Stimulated activated CD4-positive, alpha-beta T cell treated with anti-CD3 and anti-CD28 coated beads, Interleukin-4, amount 100 ng/mL, for 4 hours (primary cell): Measurements from ENCODE around the gene CHP2.
"Not testable (repeated sequence)": the region's sequence is repeated elsewhere in the genome, so short reads cannot be mapped to it uniquely, and the experiment has no call there.

Experiments
- DNase-seq, 2 experiments: peaks; one replicate each; pipeline ENCODE4 v3.0.0-alpha.2; 2020

CHP2 gene

DNA sequence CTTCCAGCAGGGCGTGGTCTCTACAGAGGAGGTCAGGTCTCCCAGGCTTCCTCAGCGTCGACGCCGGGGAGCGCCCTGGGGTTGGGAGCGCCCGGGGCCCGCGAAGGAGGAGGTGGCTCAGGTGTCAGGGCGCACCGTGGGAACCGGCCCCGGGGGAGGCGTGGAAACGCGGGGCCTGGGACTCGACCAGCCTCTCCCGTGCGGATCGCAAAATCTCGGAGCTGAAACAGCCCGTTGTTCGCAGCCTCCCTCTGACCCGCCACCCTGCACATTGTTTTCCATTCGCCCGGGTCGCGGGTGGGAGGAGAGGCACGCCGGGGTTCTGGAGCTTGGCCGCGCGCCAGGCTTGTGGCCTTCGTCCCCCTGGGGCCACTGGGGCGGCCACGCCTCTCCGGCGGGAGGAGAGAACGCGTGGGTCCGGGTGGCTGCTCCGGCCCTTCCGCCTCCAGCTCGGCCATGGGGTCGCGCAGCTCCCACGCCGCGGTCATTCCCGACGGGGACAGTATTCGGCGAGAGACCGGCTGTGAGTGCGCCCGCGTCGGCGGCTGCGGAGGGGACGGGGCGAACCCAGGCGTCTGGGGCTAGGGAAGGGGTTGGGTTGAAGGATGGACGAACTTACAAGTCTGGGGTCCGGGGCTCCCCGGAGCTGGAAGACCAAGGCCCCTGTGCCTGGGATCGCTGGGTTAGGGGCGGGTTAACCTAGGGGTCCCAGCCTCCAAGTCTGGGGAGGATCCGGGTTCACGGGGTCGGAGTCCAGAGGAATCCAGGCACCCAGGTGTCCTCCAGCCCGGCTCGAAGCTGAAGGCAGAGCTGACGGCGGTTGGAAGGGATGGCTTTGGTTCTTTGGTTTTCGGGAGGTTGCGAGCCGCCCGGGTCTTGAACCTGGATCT lies at the start of gene CHP2:
TSS of gene CHP2 (plus strand) at position 433 of the 890 bp plus-strand sequence. CDS start at position 457, 24 bp downstream.
- DNase-seq = no peak

DNA sequence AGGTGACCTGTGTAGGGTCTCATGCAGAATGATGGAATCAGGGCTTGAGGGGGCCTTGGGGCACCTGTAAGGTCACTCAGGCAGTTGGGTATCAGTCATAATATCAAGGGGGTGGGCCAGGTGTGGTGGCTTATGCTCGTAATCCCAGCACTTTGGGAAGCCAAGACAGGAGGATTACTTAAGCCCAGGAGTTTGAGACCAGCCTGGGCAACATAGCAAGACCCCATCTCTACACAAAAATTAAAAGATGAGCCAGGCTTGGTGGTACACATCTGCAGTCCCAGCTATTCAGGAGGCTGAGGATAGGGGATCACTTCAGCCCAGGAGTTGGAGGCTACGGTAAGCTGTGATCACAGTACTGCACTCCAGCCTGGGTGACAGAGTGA lies 49.3 kb upstream of the CHP2 start:
- DNase-seq = no peak

DNA sequence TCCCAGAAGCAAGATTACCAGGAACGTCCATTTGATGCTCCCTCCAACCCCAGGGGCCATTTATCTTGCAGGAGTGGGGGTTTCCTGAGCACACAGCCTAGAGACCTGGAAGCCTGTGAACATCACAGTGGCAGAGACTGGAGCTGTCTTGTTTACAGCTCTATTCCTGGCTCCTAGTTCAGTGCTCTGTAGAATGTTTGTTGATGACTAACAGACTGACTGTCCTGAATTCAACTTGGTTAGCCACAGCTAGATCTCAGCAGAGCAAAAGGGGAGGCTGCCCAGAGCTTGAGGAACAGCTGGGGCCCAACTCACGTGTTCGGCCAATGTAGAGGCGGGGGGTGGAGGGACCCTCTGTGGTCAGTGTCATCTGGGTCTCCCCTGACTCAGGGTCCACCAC lies 48.4 kb upstream of the CHP2 start:
- DNase-seq = no peak

DNA sequence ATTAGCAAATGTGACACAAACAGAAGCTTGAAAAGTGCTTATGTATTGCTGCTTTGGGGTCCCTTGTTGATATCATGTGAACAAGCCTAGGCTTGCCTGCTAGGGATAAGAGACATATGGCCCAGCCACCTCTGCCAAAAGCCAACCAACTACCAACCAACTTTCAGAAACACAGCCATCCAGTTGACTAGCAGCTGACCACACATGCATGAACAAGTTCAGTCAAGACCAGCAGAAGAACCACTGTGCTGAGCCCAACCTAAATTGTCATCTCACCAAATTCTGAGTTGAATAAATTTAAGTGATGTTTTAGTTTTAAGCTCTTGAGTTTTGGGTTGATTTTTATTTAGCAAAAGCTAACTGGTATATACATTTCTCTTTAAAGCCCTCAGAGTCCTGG lies 45.3 kb upstream of the CHP2 start:
- no peak for DNase-seq

DNA sequence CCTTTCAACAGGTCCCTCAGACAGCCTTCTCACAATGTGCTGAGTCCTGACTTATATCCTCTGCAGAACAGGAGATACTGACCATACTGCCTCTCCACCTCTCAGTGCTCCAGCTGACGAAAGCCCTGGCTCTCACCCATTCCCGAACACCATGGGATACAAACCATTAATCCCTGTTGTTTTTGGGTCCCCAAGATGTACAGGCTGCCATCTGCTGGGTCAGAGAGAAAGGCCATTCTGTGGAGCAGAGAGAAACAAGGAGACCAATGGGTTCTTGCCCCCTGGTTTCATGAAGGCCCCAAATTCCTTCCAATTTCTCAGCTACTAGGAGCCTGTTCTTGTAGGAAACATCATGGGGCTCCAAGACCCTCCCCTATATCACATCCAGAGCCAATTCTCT lies 44.8 kb upstream of the CHP2 start:
- no peak for DNase-seq

DNA sequence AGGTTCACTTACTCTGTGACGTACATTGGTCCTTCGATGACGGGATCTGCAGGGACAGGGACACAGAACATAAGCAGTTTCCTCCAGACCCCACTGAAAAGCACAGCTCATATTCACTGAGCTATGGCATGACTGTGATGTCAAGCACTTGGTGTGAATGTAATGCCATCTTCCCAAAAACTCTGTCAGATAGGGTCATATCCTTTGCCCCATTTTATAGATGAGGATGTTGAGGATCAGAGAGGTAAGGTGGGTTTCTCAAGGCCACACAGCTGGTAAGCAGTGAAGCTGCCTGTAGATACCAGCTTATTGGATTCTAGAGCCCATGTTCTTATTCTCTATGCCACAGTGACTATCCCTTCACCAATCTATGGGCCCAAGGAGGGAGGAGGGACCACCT lies 44.3 kb upstream of the CHP2 start:
- DNase-seq = no peak

DNA sequence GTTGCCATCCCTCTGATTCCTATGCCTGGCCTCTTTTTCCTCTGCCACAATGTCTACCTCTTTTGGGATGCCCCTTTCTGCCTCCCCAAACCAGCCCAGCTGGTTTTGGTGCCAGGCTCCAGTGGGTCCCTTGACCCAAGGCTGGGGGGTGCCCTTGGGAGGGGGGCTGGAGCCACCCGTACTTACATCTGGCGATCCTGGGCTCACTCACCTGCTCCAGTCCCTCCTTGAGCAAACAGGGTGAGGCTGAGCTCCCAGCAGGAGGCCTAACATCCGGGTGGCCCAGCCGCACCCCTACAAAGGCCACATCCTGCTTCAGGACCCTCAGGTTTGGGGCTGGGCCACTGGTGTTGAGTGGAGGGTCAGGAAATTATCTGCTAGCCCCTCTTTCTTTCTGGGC lies 43.0 kb upstream of the CHP2 start:
- no peak for DNase-seq

DNA sequence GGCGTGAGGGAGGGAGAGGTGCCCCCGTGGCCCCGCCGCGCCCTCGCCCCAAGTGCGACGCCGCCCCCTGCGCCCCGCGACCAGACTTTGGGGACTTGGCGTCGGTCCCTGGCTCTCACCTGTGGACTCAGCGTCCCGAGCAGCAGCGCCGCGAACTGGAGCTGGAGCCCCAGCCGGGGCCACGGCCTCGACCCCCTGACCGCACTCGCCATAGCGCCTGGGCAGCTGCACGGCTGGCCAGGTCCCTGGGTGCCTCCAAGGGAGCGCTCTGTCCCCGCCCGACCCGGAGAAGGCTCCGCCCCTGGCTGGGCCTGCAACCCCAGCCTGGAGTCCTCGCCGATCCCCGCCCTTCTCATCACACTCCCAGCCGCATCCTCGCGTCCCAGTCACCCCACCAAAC lies 41.9 kb upstream of the CHP2 start, which contains the start of gene ERN2:
TSS of gene ERN2 (minus strand) at position 247 of the 400 bp plus-strand sequence. CDS start at position 212, 35 bp downstream.
- no peak for DNase-seq

DNA sequence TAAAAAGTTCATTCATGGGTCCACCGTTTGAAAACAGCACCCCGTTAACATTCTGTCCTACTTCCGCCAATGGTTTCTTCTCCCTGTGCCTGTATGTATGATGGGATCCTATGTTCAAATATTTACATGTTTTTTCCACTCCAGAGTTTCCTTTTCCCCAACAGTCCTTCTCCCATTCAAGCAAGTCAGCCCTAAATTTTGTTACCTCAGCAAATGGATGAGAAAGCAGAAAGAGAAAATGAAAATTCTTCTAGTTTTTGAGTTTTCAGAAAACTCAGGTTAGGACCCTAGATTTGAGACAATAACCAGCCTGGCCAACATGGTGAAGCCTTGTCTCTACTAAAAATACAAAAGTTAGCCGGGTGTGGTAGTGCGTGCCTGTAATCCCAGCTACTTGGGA lies 38.3 kb upstream of the CHP2 start:
- no peak for DNase-seq

DNA sequence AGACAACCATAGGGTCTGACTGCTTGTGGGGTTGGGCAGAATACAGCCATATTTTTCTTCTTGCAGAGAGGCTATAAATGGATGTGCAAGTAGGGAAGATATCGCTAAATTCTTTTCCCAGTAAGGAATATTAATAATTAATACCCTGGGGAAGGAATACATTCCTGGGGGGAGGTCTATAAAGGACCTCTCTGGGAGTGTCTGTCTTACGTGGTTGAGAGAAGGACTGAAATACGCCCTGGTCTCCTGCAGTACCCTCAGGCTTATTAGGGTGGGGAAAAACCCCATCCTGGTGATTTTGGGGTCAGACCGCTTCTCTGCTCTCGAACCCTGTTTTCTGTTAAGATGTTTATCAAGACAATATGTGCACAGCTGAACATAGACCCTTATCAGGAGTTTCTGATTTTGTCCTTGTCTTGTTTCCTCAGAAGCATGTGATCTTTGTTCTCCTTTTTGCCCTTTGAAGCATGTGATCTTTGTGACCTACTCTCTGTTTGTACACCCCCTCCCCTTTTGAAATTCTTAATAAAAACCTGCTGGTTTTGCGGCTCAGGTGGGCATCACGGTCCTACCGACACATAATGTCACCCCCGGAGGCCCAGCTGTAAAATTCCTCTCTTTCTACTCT lies 32.1 kb upstream of the CHP2 start:
- not testable (repeated sequence) for DNase-seq

DNA sequence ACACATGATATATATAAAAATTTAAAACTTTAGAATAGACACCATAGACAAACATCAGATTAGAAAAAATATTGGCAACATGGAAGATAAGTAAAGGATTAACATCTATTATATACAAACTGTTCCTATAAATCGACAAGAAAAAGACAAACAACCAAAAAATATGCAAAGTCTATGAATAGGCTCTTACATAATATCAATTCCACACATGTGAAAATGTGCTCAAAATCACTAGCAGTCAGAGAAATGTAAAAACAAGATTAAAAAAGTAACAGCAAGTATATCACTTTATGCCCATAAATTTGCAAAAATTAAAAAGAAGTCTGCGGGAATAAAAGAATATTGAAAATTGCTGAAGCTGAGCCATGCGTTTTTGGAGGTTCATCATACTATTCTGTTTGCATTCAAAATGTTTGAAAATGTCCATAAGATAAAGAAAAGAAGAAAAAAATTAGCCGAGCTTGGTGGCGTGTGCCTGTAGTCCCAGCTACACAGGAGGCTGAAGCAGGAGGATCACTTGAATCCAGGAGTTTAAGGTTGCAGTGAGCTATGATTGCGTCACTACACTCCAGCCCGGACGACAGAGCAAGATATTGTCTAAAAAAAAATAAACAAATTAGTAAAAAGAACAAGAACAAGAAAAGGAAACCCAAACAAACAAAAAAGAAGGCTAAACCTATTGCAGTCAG lies 30.6 kb upstream of the CHP2 start:
- no peak for DNase-seq

DNA sequence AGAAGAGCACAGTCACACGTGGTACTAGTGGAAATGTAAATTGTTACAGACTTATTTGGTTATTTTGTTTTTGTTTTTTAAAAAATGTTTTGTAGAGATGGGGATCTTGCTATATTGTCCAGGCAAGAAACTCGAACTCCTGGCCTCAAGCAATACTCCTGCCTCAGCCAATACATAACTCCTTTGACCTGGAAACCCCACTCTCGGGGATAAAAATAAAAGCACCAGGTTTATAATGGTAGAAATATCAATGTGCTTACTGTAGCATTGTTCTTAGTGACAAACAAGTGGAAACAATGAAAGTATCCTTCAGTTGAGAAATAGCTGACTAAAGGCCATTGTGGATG lies 30.1 kb upstream of the CHP2 start:
- DNase-seq = no peak

DNA sequence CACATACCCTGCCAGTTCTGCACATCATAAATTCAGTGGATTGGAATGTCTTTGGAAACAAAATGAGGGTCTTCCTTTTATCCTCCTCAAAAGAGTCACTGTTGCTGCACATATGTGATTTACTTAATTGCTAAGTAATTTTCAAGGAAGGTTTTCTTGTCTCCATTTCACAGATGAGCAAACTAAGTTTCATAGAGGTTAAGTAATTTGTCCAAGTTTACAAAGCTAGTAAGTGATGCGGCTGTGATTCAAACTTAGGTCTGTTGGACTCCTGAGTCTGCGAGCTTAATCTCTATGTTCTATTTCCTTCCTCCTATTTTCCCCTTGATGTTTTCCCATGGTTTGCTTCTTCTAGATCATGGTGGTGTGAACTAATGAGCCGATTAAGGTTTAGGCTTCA lies 28.1 kb upstream of the CHP2 start:
- no peak for DNase-seq

DNA sequence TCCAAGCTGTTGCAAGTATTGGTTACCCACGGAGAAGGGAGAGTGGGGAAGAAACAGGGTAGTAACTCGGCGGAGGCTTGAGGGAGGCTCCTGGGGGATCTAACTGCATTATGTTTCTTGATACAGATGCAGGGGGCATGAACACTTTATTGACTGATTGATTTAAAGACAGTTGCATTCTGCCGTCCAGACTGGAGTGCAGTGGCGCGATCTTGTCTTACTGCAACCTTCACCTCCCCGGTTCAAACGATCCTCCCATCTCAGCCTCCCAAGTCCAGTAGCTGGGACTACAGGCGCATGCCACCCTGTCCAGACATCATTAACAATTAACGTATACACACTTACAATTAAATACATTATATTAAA lies 26.7 kb upstream of the CHP2 start:
- no peak for DNase-seq

DNA sequence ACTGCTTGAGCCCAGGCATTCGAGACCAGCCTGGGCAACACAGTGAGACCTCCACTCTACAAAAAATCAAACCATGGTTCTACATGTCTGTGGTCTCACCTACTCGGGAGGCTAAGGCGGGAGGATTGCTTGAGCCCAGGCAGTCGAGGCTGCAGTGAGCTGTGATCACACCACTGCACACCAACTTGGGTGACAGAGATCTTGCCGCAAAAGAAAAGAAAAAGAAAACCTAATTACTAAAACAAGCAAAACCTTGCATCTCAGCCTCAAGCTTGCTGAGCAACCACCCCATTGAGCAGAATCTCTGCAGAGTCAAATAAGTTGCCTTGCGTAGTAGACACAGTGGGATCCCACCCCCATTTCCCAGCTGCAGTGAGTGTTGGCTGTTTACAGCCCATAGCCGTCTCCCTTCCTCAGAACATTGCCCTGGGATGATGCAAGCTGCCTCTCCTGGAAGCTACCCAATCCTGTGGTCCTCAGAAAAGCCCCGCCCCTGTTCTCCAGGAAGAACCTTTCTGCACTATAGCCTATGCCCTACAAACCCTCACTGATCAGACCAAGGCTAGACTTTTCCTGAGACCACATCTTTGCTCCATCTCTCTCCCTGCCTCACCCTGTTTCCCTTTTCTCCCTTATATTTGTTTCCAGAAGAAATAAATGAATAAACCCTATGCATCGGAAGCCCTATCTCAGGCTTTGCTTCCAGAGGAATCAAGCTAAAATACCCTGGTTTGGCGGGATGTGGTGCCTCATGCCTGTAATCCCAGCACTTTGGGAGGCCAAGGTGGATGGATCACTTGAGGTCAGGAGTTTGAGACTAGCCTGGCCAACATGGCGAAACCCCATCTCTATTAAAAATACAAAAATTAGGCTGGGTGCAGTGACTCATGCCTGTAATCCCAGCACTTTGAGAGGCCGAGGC lies 25.1 kb upstream of the CHP2 start:
- DNase-seq = no peak

DNA sequence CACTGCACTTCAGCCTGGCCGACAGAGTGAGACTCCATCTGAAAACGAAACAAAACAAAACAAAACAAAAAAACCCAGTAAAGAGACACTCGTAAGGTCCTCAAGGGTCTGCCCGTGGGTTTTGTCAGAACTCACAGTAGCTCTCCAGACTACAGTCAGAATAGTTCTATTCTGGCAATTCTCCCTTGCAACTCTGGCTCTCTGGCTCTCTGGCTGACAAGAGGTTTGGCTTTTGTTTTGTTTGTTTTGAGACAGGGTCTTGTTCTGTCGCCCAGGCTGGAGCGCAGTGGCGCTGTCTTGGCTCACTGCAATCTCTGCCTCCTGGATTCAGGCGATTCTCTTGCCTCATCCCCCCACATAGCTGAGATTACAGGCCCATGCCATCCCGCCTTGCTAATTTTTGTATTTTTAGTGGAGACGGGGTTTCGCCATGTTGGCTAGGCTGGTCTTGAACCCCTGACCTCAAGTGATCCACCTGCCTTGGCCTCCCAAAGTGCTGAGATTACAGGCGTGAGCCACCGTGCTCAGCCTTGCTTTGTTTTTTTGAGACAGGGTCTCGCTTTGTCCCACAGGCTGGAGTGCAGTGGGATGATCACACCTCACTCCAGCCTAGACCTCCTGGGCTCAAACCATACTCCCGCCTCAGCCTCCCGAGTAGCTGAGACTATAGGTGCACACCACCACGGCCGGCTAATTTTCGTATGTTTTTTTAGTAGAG lies 20.5 kb upstream of the CHP2 start:
- no peak for DNase-seq

DNA sequence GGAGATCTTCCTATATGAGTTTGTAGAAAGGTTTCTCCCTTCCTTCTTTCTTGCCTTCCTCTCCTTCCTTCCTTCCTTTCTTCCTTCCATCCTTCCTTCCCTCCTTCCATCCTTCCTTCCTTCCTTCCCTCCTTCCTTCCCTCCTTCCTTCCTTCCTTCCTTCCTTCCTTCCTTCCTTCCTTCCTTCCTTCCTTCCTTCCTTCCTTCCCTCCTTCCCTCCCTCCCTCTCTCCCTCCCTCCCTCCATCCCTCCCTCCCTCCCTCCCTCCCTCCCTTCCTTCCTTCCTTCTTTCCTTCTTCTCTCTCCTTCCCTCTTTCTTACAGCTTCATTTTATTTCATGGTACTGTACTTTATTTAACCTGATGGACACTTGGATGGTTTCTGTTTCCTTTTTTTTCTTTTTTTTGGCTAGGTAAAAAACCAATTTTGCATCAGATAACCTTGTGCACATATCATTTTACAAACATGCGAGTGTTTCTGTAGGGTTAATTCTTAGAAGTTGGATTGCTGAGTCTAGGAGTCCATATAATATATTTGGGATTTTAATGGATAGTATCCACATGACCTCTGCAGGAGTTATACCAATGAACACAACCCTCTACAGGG lies 17.3 kb upstream of the CHP2 start:
- DNase-seq = not testable (repeated sequence)

DNA sequence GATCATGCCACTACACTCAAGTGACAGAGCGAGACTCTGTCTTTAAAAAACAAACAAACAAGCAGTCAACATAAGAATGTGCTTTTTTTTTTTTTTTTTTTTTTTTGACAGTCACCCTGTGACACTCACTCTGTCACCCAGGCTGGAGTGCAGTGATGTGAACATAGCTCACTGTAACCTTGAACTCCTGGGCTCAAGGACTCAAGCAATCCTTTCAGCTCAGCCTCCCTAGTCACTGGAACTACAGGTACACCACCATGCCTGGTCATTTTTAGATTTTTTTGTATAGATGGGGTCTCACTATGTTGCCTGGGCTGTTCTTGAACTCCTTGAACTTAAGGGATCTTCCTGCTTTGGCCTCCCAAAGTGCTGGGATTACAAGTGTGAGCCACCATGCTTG lies 15.3 kb upstream of the CHP2 start:
- DNase-seq = no peak

DNA sequence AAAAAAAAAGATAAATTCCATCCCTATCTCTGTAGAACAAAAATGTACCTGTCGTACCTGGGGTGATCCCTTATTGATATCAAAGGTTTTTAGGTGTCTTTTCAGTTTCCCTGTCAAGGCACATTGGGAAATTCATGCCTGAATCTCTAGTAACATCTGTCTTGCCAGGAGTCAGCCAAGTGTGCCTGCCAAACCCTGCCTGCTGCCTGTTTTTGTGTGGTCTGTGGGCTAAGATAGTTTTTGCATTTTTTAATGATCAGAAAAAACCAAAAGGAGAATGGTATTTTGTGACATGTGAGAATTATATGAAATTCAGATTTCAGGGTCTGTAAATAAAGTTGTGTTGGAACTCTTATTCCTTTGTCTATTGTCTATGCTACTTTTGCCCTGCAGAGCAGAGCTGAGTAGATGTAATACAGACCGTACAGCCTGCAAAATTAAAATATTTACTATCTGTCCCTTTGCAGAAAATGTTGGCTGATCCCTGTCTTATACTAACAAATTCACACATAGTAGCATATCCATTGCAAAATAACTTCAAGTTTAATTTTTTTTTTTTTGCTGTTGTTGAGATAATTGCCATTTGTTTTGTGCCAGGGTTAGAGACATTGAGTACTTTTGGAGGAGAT lies 13.0 kb upstream of the CHP2 start:
- no peak for DNase-seq

DNA sequence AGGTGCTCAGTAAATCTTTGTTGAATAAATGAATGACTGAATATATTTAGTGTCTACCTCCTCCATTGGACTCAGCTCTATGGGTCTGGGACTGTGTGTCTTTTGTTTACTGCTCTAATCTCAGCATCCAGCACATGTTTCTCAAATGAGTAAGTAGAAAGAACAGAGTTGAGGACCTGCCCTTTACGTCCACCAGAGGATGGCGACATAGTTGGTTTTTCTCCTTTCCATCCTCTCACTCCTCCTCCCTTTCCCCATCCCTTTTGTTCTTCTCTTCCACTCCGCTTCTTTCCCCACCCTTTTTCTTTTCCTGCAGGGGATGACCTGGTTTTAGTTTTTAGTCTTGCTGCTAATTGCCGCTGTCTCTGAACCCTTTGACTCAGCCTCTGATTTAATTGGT lies 12.1 kb upstream of the CHP2 start:
- no peak for DNase-seq

DNA sequence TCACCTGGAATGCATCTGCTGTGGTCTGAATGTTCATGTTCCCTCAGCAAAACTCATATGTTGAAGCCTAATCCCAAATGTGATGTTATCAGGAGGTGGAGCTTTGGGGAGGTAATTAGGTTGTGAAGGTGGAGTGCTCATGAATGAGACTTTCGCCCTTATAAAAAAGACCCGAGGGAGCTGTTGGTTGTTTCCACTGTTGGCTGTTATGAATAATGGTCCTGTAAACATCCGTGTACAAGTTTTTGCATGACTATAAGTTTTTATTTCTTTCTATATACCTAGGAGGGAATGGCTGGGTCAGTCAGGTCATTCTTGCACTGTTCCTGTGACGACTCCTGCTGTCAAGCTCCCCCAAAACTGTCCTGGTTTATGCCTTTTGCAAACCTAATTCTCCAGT lies 9.6 kb upstream of the CHP2 start:
- DNase-seq = no peak
